ENCODE results near the gene CCDC92B. TPM values are rescaled to one million over a fixed set of nuclear protein-coding genes. Genes with fewer than 3 reads are reported as not detected.
A peak's percentile ranks its signal among the peaks of the same experiment; 100 is the strongest.

Gene CCDC92B
- total and polyA plus RNA-seq, 8 donors: 0.12 to 1.7 (median 0.48) TPM; not detected in 5

DNA sequence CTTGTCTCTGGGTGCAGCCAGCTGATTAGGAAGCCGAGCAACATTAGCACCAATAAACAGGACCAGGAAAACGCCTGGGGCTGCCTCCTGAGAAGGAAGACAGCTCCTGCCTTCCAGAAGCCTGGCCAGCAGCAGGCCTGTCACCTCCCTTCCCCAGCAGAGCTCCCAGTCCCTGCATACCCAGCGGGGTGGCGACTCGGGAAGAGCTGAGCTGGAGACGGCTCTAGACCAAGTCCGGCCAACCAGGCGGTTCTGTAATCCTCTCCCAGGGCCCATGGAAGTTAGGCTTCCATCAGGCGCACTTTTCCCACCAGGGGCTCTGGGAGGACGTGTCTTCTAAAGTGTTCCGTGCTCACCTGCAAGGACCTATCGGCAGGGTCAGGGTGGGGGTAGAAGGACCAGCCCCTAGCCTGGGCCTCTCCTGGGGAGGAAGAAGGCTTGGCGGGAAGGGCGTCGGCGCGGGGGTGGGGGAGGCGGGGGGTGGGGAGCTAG is 25.9 kb downstream of the CCDC92B start:
- TF ChIP-seq POLR2A (IDR thresholded peaks at IDR 0.05) (no peak), EP300 (IDR thresholded peaks at IDR 0.05) (no peak), POLR2AphosphoS5 (IDR thresholded peaks at IDR 0.05) (no peak)
- TF ChIP-seq, protein P1, sequence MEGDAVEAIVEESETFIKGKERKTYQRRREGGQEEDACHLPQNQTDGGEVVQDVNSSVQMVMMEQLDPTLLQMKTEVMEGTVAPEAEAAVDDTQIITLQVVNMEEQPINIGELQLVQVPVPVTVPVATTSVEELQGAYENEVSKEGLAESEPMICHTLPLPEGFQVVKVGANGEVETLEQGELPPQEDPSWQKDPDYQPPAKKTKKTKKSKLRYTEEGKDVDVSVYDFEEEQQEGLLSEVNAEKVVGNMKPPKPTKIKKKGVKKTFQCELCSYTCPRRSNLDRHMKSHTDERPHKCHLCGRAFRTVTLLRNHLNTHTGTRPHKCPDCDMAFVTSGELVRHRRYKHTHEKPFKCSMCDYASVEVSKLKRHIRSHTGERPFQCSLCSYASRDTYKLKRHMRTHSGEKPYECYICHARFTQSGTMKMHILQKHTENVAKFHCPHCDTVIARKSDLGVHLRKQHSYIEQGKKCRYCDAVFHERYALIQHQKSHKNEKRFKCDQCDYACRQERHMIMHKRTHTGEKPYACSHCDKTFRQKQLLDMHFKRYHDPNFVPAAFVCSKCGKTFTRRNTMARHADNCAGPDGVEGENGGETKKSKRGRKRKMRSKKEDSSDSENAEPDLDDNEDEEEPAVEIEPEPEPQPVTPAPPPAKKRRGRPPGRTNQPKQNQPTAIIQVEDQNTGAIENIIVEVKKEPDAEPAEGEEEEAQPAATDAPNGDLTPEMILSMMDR (IDR thresholded peaks at IDR 0.05): no peak
- DNase-seq: peak in 1 of 2 donors; percentile 60
- H3K4me3 ChIP-seq: peak overlapping the region; percentile 29 to 50 (median 38)
- peak overlapping the region in 2 of 5 donors; percentile 26 to 58 for H3K27ac ChIP-seq
- no peaks in the 10 kb centered on the region for H3K9me3 ChIP-seq
- 10 to 23% (median 19%) methylated on average over 2 to 18 of the region's 18 CpGs for WGBS, 5 donors
- H3K36me3 ChIP-seq: no peaks in the 10 kb centered on the region
- H3K4me1 ChIP-seq: peaks cover 12 to 21% (median 13%) of the 10 kb centered on the region in 4 donors
- peaks cover 0 to 73% (median 38%) of the 10 kb centered on the region in 3 donors for H3K27me3 ChIP-seq
- intact Hi-C loops (cut with DNase I; ENCODE audit: low total_unique reads): no loop called here

DNA sequence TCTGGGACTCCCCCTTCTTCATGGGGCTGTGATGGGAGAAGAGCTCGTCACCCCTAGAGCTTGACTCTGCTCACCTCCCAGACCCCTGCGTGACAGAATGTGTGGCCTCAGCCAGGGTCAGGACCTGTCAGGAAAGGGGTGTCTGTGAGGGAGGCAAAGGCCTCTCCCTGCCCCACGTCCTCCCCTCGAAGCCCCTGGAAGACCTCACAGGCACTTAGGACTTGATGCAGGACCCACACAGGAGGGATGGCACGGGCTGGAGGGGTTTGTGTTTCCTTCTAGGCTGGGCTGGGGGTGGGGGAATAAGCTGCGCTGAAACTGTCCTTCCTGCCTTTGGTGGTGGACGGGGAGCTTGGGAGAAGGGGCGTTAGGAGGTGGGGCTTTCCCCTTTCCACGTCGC is 26.8 kb downstream of the CCDC92B start:
- peaks cover 12 to 21% (median 13%) of the 10 kb centered on the region in 4 donors for H3K4me1 ChIP-seq
- peaks cover 0 to 64% (median 38%) of the 10 kb centered on the region in 3 donors for H3K27me3 ChIP-seq
- DNase-seq: peak in 1 of 2 donors; percentile 4
- H3K27ac ChIP-seq: no peak overlapping the region
- TF ChIP-seq POLR2AphosphoS5 (IDR thresholded peaks at IDR 0.05): no peak
- TF ChIP-seq, protein P1 (IDR thresholded peaks at IDR 0.05): no peak
- intact Hi-C loops (cut with DNase I; ENCODE audit: low total_unique reads): no loop called here
- H3K9me3 ChIP-seq: no peaks in the 10 kb centered on the region
- WGBS, 5 donors: 63 to 77% (median 72%) methylated on average over 10 of the region's 10 CpGs
- H3K36me3 ChIP-seq: no peaks in the 10 kb centered on the region
- H3K4me3 ChIP-seq: no peak overlapping the region

GRCh38 chr17:2721603-2722002 is 27.8 kb downstream of the CCDC92B start:
- Histone ChIP-seq H3K4me1 (peaks cover 12 to 21% (median 13%) of the 10 kb centered on the region in 4 donors), H3K27ac (no peak overlapping the region), H3K36me3 (no peaks in the 10 kb centered on the region), H3K27me3 (peaks cover 0 to 54% (median 33%) of the 10 kb centered on the region in 3 donors), H3K9me3 (no peaks in the 10 kb centered on the region), H3K4me3 (no peak overlapping the region)
- TF ChIP-seq POLR2AphosphoS5 (IDR thresholded peaks at IDR 0.05) (no peak), POLR2A (IDR thresholded peaks at IDR 0.05) (no peak), EP300 (IDR thresholded peaks at IDR 0.05) (no peak)
- TF ChIP-seq, protein P1 (IDR thresholded peaks at IDR 0.05): no peak
- intact Hi-C loops (cut with DNase I; ENCODE audit: low total_unique reads): no loop called here
- DNase-seq: no peak
- WGBS, 5 donors: 58 to 70% (median 62%) methylated on average over 4 of the region's 4 CpGs

- WGBS, 5 donors: 77 to 86% (median 78%) methylated on average over 2 to 4 of the region's 4 CpGs
- peaks cover 0 to 37% (median 24%) of the 10 kb centered on the region in 3 donors for H3K27me3 ChIP-seq
- H3K4me3 ChIP-seq: no peak overlapping the region
- intact Hi-C loops (cut with DNase I; ENCODE audit: low total_unique reads): no loop called here
- H3K9me3 ChIP-seq: no peaks in the 10 kb centered on the region
- no peak overlapping the region for H3K27ac ChIP-seq
- DNase-seq: no peak
- TF ChIP-seq POLR2A (IDR thresholded peaks at IDR 0.05) (no peak), EP300 (IDR thresholded peaks at IDR 0.05) (no peak), POLR2AphosphoS5 (IDR thresholded peaks at IDR 0.05) (no peak)
- TF ChIP-seq, protein P1 (IDR thresholded peaks at IDR 0.05): no peak
- peaks cover 10 to 12% (median 11%) of the 10 kb centered on the region in 4 donors for H3K4me1 ChIP-seq
- no peaks in the 10 kb centered on the region for H3K36me3 ChIP-seq
Observed at GRCh38 chr17:2719861-2720260, 29.6 kb downstream of the CCDC92B start.

Data from stomach (tissue), 9 donors.